ENCODE measurements around the gene YAF2.
A peak's percentile ranks its signal among the peaks of the same experiment; 100 is the strongest.

The YAF2 gene

DNA sequence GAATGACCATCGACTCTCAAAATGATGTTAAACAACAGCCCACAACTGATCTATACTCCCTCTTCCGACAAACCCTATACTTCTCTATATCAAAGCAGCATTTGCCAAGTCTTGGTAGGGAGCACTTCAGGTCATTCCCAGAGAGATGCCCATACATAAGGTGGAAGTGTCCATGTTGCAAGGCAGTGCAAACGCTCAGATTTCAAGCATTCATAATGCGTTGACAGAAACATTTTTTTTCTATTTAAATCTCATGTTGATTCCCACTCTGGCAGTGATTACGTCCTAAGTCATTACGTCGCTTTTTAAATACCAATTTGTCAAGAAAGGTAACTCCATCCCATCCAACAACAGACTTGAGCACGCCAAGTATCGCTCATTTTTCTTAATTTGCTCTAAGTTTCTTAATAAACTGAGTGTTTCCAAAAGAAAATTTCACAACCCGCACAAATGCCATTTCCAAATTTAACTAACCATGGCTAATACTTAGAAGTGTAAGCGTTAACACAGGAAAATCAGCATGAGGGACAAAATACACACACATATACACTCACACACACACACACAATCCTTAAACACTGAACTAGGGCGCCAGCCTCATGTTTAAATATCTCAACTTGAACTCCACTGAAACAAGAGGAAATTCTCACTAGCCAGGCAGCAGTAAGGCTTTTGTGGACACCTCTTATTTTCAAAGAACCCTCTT, 94.4 kb downstream of the YAF2 start:
- peak; percentile 36 for DNase-seq (ENCODE audit: low spot score)

DNA sequence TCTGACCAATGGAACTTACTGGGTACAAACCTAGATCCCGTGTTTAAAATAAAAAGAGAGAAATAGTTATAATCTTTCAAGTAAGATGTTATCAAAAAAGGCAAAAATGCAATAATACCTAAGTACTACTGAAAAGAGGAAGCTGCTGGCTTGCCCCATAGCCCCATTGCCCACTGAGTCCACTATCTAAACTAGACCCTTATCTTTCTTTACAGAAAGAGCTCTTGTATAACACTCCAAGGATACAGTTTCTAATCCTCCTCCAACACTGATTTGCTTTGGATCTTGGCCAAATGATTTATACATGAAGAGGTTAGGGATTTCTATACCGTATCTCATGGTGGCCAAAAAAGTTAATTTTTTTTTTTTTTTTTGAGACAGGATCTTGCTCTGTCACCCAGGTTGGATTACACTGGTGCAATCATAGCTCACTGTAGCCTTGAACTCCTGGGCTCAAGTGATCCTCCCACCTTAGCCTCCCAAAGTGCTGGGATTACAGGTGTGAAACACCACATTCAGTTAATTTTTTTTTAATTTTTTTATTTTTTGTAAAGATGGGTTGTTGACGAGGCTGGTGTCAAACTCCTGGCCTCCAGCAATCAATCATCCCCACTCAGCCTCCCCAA, 96.0 kb downstream of the YAF2 start:
- DNase-seq (ENCODE audit: low spot score), result no peak

DNA sequence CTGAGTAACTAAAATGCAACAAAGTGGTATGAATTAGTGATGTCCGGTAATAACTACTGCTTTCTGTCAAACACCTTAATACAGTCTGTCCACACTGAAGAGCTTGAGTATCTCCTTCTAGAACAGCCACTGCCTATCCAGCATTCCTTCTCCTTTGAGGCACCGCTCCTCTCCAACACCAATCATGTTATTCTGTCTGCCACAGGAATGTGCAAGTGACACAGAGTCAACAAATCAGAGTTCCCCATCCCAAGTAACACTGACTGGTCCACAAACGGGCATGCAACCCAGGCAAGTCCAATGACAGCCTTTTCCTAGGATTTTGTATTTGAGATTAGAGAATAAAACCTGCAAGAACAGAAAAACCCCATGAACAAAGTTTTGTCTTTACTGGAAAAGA, 97.1 kb downstream of the YAF2 start:
- no peak for DNase-seq (ENCODE audit: low spot score)

- peak; percentile 24 for DNase-seq (ENCODE audit: low spot score)
Measured at GRCh38 chr12:42135259-42135814, 102.7 kb downstream of the YAF2 start.

DNA sequence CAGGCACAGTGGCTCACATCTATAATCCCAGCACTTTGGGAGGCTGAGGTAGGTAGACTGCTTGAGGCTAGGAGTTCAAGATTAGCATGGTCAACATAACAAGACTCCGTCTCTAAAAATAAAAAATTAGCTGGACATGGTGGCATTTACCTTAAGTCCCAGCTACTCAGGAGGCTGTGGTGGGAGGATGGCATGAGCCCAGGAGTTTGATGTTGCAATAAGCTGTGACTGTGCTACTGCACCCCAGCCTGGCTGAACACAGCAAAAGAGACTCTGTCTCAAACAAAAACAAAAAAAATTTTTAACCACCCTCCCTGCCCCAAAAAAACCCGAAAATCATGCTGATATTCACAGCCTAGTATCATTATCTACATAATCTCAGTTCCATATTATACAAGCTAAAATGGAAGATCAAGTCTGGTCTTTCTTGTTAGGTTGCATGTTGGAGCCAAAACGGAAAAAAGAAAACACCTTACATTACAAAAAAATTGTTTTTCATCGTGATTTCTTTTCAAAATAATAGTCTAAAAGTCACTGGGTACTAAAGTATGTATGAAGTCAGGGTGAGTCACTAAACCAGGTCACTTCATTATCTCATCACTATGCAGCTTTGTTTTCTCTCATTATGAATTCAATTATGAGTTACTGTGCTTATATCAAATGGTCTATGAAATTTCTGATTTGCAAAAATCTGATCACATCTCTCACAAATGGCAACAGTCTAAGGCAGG, 107.2 kb downstream of the YAF2 start:
- DNase-seq (ENCODE audit: low spot score), result peak; percentile 66

DNA sequence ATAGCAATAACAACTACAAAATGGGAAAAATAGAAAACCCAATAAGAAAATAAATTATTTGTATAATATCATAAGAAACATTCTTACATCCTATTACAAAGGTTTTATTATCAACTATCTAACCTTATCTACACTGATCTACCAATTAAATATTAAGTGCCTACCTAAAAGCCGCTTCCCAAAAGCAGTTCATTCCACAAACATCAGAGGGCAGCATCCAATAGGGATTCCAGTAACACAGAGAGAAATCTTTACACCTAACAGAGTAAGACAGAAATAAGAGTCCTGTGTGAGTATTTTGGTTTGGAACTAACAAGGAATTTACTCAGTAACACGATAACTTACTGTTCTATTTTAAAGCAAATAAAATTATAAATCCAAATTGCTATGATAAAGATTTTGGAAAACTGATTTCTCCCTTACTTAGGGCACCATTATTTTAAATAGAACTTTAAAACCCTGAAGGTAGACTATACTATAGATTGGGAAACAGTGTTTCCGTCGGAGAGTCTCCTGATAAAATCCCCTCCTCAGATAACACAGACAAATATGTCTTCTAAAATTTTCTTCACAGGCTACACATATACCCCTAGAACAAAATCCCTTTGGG, 108.3 kb downstream of the YAF2 start:
- DNase-seq (ENCODE audit: low spot score), result peak; percentile 45

- DNase-seq (ENCODE audit: low spot score), result no peak
Measured at GRCh38 chr12:42128888-42129287, 109.2 kb downstream of the YAF2 start.

DNA sequence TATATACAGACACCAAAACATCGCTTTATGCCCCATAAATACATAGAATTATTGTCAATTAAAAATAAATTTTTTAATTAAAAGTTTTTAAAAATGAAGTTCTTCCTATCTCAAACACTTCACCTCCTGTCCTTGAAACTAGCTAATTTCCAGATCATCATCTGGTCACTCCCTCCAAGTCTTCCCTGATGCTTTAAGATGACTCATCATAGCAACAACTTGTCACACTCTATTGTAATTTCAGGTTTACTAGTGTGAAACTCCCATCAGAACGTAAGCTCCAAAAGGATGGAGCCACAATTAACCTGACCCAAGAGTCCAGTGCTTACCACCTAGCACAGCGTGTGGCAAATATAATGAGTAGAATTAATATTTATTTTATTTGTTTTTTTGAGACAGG, 109.7 kb downstream of the YAF2 start:
- no peak for DNase-seq (ENCODE audit: low spot score)

DNA sequence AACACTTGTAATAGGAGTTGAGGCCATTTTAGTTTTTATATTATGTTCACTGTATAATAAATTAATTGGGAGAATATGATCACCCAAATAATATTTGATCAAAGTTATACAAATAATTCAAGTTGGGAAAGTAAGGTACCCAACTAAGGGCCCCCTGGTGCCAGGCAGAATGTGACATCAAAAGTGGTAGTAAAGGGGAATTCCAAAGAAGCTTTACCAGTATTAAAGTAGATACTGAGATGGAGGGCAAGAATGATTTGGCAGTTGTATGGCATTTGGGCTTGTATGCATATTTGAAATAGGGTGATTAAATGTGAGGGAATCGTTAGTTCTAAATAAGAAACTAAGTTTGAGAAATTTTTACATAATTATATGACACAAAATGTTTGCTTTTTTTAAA, 111.1 kb downstream of the YAF2 start:
- DNase-seq (ENCODE audit: low spot score), result no peak

DNA sequence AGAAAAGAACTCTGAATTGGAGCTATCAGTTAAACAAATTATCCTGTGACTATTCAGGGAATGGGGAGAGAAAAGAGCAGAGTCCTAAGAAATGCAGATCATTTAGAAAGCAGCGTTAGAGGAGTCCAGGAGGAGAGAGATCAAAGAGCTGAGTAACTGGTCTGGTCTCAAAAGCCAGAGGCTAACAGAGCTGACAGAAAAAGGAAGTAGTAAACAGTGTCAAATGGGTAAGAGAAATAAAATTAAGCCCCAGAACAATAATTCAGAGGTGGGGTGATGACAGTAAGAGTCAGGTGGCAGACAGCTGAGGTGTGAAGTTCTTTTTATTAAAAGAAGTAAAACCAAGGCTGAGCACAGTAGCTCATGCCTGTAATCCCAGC, 112.7 kb downstream of the YAF2 start:
- no peak for DNase-seq (ENCODE audit: low spot score)

DNA sequence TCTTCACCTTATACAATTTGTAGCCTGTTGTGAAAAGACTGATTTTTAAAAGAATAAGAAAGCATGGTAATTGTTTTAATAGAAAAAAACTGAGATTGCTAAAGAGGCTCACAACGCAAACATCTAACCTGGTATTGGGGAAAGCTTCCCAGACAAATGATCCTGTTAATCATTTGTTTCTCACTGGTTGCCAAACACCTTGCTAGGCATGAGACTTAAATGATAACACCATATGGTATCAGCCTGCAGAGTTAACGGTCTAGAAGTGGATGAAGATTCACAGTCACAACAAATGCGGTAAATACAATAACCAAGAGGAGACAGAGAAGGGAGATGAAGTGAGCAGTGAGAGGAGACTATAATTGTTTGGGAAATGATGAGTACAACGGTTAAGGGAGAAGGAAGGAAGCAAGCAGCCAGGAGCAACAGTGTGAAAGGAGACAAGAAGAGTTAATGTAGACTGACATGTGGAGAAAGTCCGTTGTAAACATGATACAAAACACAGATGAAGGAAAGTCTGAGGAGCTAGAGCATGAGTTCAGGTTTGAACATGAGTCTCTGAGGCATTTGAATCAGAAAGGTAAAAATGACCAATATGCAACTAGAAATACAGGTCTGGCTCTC, 113.2 kb downstream of the YAF2 start:
- DNase-seq (ENCODE audit: low spot score), result no peak

DNA sequence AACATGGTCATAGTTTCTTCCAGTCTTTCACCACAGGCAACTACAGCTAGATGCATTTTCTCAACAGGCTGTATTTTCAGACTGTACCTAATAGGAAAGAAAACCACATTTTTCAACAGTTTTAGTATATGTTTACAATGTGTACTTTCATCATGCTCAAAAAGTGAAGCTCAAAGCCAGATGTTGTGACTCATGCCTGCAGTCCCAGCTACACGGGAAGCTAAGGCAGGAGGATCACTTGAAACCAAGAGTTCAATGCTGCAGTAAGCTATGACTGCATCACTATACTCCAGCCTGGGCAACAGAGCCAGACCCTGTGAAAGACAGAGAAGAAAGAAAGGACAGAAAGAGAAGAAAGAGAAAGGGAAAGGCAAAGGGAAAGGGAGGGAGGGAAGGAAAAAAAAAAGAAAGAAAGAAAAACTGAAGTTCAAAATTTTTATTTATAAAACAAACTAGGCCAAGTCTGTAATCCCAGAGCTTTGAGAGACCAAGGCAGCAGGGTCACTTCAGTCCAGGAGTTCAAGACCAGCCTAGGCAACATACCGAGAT, 118.9 kb downstream of the YAF2 start:
- no peak for DNase-seq (ENCODE audit: low spot score)

DNA sequence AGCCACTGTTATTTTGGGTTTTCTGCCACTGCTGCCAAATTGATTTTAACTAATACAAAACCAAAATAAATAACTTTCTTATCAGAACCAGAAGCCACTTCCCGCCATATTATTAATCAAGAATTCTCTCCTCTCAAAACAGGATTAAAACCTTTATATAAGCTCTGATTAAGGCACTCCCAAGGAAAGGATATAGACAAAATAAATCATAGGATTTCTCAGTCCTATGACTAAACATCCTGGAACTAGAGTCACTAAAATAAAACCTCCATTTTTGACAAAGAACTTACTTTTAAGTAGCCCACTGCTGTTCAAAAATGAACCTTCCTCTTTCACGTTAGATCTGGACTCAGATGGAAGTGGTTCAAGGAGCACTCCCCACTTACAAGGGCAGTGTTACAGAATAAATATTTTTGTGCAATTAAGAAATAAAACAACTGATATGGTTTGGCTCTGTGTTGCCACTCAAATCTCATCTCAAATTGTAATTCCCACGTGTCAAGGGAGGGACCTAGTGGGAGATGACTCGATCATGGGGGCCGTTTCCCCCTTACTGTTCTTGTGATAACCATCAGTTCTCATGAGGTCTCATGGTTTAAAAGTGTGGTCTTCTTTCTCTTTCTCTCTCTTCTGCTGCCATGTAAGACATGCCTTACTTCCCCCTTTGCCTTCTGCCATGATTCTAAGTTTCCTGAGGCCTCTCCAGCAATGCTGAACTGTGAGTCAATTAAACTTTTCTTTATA, 119.7 kb downstream of the YAF2 start:
- DNase-seq (ENCODE audit: low spot score), result no peak

- DNase-seq (ENCODE audit: low spot score), result no peak
Measured at GRCh38 chr12:42109031-42109430, 129.0 kb downstream of the YAF2 start.
